H1 (cell line): Measurements from ENCODE around the gene TMIGD2. TPM values are rescaled to one million over a fixed set of nuclear protein-coding genes. Genes with fewer than 3 reads are reported as not detected.

Experiments used
- EP300 ChIP-seq, 2 experiments: IDR thresholded peaks; 1 replicate in 1 of 2; 2 replicates in 1 of 2; pipeline ENCODE4 v1.6.1; 2011 to 2012; ENCODE audit warnings: low read depth in 2 of 2, low read length in 2 of 2, mild to moderate bottlenecking in 2 of 2, borderline replicate concordance in 1 of 2, inconsistent platforms in 1 of 2, moderate library complexity in 1 of 2
- HDAC6 ChIP-seq: IDR thresholded peaks from one replicate; pipeline ENCODE4 v1.7.1; 2012; ENCODE audit warnings: low read depth, mild to moderate bottlenecking, inconsistent platforms, low read length, moderate library complexity
- polyA plus RNA-seq, 7 experiments: library from polyadenylated mRNA; depleted of rRNA in 3 of 7; stranded (reverse) in 5 of 7; unstranded in 2 of 7; fragments of >200 nt in 5 of 7; fragments of 200-250 nt in 2 of 7; gene quantifications; 1 replicate in 5 of 7; 2 replicates in 1 of 7; 4 replicates in 1 of 7; pipeline versions ENCODE4 v1.2.1 to v1.2.3, GENCODE V29; 2011 to 2013; ENCODE audit warnings: missing spikeins in 2 of 7, mixed read lengths in 2 of 7
- total RNA-seq: library from RNA; stranded (reverse); fragmentation: NEBNext Ultra II Directional; extraction: Animal tissue kit (Norgen Biotek cat#: 25700); gene quantifications from 2 replicates; pipeline ENCODE4 v1.2.1, GENCODE V29; 2021
- TF ChIP-seq, protein P1 (sequence below): IDR thresholded peaks from 2 replicates; pipeline ENCODE4 v1.6.1; 2012; ENCODE audit warnings: inconsistent platforms
- TF ChIP-seq, protein P2 (sequence below): IDR thresholded peaks from 2 replicates; pipeline ENCODE4 v1.6.1; 2011; ENCODE audit warnings: low read length, improper control_type of control experiment

TMIGD2 gene
- total and polyA plus RNA-seq, 2 of the 8 experiments (the other 6 are each of a cell fraction or from before 2014, with no cell fraction given), result 0.39 to 0.41 TPM

DNA sequence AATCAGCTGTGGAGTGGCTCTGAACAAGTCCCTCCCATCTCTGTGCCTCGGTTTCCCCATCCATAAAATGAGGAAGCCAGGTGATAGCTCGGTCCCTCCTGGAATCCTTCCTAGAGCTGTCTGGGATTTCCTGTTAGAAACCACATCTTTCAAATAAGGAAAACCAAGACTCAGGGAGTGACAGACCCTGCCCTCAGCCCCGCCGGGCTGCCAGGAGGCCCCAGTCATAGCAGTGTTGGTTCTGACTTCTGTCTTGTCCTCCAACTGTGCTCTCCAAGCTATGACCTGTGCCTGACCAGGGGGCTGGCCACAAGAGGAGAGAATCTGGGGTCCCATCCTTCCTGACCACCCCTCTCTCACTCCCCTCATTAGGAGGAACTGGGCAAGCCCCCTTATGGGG is 24.2 kb downstream of the TMIGD2 start (continued):
- TF ChIP-seq EP300 (IDR thresholded peaks at IDR 0.05; ENCODE audit: borderline replicate concordance in 1 of 2, low read depth in 2 of 2, low read length in 2 of 2), result no peak
- no peak for TF ChIP-seq HDAC6
- TF ChIP-seq, protein P1, sequence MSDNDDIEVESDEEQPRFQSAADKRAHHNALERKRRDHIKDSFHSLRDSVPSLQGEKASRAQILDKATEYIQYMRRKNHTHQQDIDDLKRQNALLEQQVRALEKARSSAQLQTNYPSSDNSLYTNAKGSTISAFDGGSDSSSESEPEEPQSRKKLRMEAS, result no peak
- TF ChIP-seq, protein P2, sequence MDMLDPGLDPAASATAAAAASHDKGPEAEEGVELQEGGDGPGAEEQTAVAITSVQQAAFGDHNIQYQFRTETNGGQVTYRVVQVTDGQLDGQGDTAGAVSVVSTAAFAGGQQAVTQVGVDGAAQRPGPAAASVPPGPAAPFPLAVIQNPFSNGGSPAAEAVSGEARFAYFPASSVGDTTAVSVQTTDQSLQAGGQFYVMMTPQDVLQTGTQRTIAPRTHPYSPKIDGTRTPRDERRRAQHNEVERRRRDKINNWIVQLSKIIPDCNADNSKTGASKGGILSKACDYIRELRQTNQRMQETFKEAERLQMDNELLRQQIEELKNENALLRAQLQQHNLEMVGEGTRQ, result no peak
